PC-3 (cell line): ENCODE measurements around the gene SLC38A10. TPM values are rescaled to one million over a fixed set of nuclear protein-coding genes. Genes with fewer than 3 reads are reported as not detected.

Experiments
- ATAC-seq: fragments of 200-7000 bp; cut with Tn5 transposase; 2 replicates; pipeline ENCODE4 v1.9.1; 2020; ENCODE audit warnings: mild to moderate bottlenecking, moderate library complexity
- BruUV-seq: library from RNA; stranded (reverse); fragments of 400-500 nt; replicated peaks from 2 replicates; lab custom pipeline; 2021; lab: Mats Ljungman, UMichigan
- CTCF ChIA-PET: fragments of 300-600 bp; sonication (Branson Sonifier 250); formaldehyde crosslinking; loops from one replicate; lab custom pipeline; 2022; ENCODE audit warnings: antibody characterized with exemption; lab: Charles Lee
- POLR2A ChIA-PET: fragments of 300-600 bp; sonication (Branson Sonifier 250); formaldehyde crosslinking; loops from one replicate; lab custom pipeline; 2022; ENCODE audit warnings: antibody characterized with exemption; ENCODE audit not compliant: unreplicated experiment; lab: Charles Lee
- DNase-seq: peaks from one replicate; pipeline ENCODE4 v3.0.0-alpha.2; 2015
- H2AFZ ChIP-seq: fragments of 300-600 bp; sonication (generic); 2 replicates; pipeline ENCODE4 v1.6.0; 2016; ENCODE audit warnings: antibody characterized with exemption, low read length
- H3F3A ChIP-seq: fragments of 300-600 bp; sonication (generic); one replicate; pipeline ENCODE4 v1.6.0; 2017; ENCODE audit warnings: antibody characterized with exemption, low read length, control low read depth, mild to moderate bottlenecking; ENCODE audit not compliant: unreplicated experiment
- H3K27ac ChIP-seq: fragments of 300-600 bp; sonication (generic); 2 replicates; pipeline ENCODE4 v1.5.1; 2016; ENCODE audit warnings: mild to moderate bottlenecking, low read length
- H3K27me3 ChIP-seq: fragments of 300-600 bp; sonication (generic); 2 replicates; pipeline ENCODE4 v1.6.1; 2016; ENCODE audit warnings: low read length, mixed read lengths
- H3K36me3 ChIP-seq: fragments of 300-600 bp; sonication (generic); 2 replicates; pipeline ENCODE4 v1.6.1; 2016; ENCODE audit warnings: low read depth, mixed run types, low read length, mixed read lengths
- H3K4me1 ChIP-seq: fragments of 300-600 bp; sonication (generic); 2 replicates; pipeline ENCODE4 v1.5.1; 2016; ENCODE audit warnings: low read length; ENCODE audit not compliant: insufficient read depth
- H3K4me2 ChIP-seq: fragments of 300-600 bp; sonication (generic); 2 replicates; pipeline ENCODE4 v1.6.0; 2016; ENCODE audit warnings: low read length
- H3K4me3 ChIP-seq: fragments of 300-600 bp; sonication (generic); 2 replicates; pipeline ENCODE4 v1.5.1; 2016; ENCODE audit warnings: mild to moderate bottlenecking, low read length, mixed read lengths
- H3K79me2 ChIP-seq: fragments of 300-600 bp; sonication (generic); 2 replicates; pipeline ENCODE4 v1.6.1; 2017; ENCODE audit warnings: low read length, mixed read lengths
- H3K9ac ChIP-seq: fragments of 300-600 bp; sonication (generic); 2 replicates; pipeline ENCODE4 v1.6.0; 2016; ENCODE audit warnings: mild to moderate bottlenecking, low read length
- H3K9me2 ChIP-seq: fragments of 300-600 bp; sonication (generic); replicated peaks from 2 replicates; pipeline ENCODE4 v1.6.1; 2016; ENCODE audit warnings: mixed run types, low read length, mixed read lengths
- H3K9me3 ChIP-seq: fragments of 300-600 bp; sonication (generic); 2 replicates; pipeline ENCODE4 v1.6.1; 2016; ENCODE audit warnings: low read length, mixed read lengths
- H4K20me1 ChIP-seq: fragments of 300-600 bp; sonication (generic); 2 replicates; pipeline ENCODE4 v1.6.1; 2016; ENCODE audit warnings: low read length, mixed read lengths
- EZH2 ChIP-seq: fragments of 300-600 bp; sonication (generic); IDR thresholded peaks from one replicate; pipeline ENCODE4 v1.6.1; 2017; ENCODE audit warnings: antibody characterized with exemption, mild to moderate bottlenecking, low read length; ENCODE audit not compliant: unreplicated experiment
- EZH2phosphoT487 ChIP-seq: fragments of 300-600 bp; sonication (generic); IDR thresholded peaks from 2 replicates; pipeline ENCODE4 v1.6.1; 2018; ENCODE audit warnings: mild to moderate bottlenecking, antibody characterized with exemption, low read length, borderline replicate concordance
- intact Hi-C: fragments of 100-400 bp; cut with micrococcal nuclease; formaldehyde crosslinking; loops from 2 replicates; pipeline ENCODE4 v1.9.0; 2023
- total RNA-seq: library from RNA; depleted of rRNA; stranded (reverse); fragments of >200 nt; gene quantifications from 2 replicates; pipeline ENCODE4 v1.2.3, GENCODE V29; 2014
- TF ChIP-seq, protein P1 (sequence below): fragments of 300-600 bp; sonication (generic); conservative IDR thresholded peaks from 2 replicates; pipeline ENCODE4 v1.5.1; 2017; ENCODE audit warnings: antibody characterized with exemption, low read depth, mild to moderate bottlenecking, low read length

The SLC38A10 gene
- total RNA-seq, 1 experiment from 2014 or later: 77.8 TPM

DNA sequence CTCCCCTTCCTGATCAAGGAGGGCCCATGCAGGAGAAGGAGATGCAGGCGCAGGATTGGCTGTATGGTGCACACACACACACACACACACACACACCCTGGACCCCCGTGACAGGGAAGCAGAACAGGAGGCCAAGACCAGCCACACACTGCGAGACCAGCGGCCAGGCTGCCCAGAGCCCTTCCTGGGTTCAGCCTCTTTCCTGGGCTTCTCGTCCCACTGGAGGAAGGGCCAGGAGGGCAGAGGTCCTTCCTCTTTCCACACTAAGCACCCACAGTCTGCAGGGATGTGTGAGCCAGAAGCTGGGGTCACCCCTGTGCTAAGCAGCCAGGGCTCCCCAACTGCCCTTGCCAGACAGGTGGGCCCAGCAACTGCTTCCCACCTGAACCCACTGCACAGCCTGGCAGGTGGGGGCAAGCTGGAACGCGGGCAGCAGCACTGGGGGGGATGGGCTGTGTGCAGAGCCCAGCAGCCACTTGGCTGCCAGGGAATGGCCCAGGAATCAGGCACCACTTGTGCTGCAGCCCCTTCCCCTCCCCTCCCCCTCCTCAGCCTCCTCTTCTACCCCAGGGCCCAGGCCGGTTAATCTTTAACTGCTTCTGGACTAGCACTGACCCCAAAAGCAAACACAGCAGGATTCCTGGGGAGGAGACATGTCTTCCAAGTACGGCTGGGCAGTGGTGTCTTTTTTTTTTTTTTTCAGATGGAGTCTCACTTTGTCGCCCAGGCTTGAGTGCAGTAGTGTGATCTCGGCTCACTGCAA, 44.6 kb upstream of the SLC38A10 start:
- no peaks in the 10 kb centered on the region for H3K9me2 ChIP-seq
- POLR2A ChIA-PET: no interaction called here
- H3K9ac ChIP-seq: no peak overlapping the region

DNA sequence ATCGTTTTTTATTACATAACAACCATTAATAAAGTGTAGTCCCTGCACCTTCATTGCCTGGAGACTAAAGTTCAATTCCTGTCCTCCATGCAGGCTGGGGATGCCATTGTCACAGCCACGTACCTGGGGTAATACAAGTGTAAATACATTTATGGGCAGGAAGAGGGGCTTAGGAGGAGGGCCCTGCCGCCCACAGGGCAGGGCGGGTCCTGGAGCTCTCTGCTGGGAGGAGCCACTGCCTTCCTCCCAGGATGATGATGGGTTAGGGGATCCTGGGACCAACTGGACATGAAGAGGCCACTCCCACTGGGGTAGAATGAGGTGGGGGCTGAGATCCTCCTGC, 44.1 kb upstream of the SLC38A10 start:
- CTCF ChIA-PET: no interaction called here
- Histone ChIP-seq H4K20me1 (no peaks in the 10 kb centered on the region), H3K4me3 (no peak overlapping the region; the same call in 1 of the 2 replicates), H3K27ac (peak overlapping the region; percentile 23), H3K4me1 (peaks cover 46% of the 10 kb centered on the region), H3K9ac (no peak overlapping the region), H3K79me2 (peaks cover 49% of the 10 kb centered on the region), H3K36me3 (no peaks in the 10 kb centered on the region), H3K4me2 (peak overlapping the region; percentile 64), H3K9me2 (no peaks in the 10 kb centered on the region), H3K9me3 (no peaks in the 10 kb centered on the region), H3F3A (no peaks in the 10 kb centered on the region), H2AFZ (no peak overlapping the region), H3K27me3 (no peaks in the 10 kb centered on the region)
- no TSS peak for BruUV-seq
- intact Hi-C loops: loop anchor here (5.0 kb wide), 1 partner anchor 42 kb away; the partner anchor contains the start of gene SLC38A10
- POLR2A ChIA-PET: no interaction called here
- peak; percentile 37 for DNase-seq
- TF ChIP-seq, protein P1, sequence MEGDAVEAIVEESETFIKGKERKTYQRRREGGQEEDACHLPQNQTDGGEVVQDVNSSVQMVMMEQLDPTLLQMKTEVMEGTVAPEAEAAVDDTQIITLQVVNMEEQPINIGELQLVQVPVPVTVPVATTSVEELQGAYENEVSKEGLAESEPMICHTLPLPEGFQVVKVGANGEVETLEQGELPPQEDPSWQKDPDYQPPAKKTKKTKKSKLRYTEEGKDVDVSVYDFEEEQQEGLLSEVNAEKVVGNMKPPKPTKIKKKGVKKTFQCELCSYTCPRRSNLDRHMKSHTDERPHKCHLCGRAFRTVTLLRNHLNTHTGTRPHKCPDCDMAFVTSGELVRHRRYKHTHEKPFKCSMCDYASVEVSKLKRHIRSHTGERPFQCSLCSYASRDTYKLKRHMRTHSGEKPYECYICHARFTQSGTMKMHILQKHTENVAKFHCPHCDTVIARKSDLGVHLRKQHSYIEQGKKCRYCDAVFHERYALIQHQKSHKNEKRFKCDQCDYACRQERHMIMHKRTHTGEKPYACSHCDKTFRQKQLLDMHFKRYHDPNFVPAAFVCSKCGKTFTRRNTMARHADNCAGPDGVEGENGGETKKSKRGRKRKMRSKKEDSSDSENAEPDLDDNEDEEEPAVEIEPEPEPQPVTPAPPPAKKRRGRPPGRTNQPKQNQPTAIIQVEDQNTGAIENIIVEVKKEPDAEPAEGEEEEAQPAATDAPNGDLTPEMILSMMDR: no peak
- TF ChIP-seq EZH2: no peak
- TF ChIP-seq EZH2phosphoT487: no peak
- ATAC-seq: peak; percentile 5; the same call in 1 of the 2 replicates

More for the DNA sequence above, 44.6 kb upstream of the SLC38A10 start:
- no peaks in the 10 kb centered on the region for H3K27me3 ChIP-seq
- H3K27ac ChIP-seq: peak overlapping the region; percentile 23
- DNase-seq (peak; percentile 32), ATAC-seq (peak; percentile 1; the same call in 1 of the 2 replicates)
- H3K9me3 ChIP-seq: no peaks in the 10 kb centered on the region
- no TSS peak for BruUV-seq
- TF ChIP-seq EZH2phosphoT487: no peak
- TF ChIP-seq EZH2: no peak
- TF ChIP-seq, protein P1: no peak
- H3F3A ChIP-seq: no peaks in the 10 kb centered on the region
- peak overlapping the region; percentile 7; the same call in 1 of the 2 replicates for H3K4me3 ChIP-seq
- H3K4me1 ChIP-seq: peaks cover 46% of the 10 kb centered on the region
- intact Hi-C loops: loop anchor here (2.0 to 5.0 kb wide), 2 partner anchors 31 to 42 kb away; partner anchors contain the start of gene SLC38A10
- no peaks in the 10 kb centered on the region for H4K20me1 ChIP-seq
- peak overlapping the region; percentile 64 for H3K4me2 ChIP-seq
- no peaks in the 10 kb centered on the region for H3K36me3 ChIP-seq
- H2AFZ ChIP-seq: no peak overlapping the region
- CTCF ChIA-PET: no interaction called here
- peaks cover 55% of the 10 kb centered on the region for H3K79me2 ChIP-seq
